NCI-H1417 treated with DMSO at 0.1 percent for 48 hours (cell line): Measurements from ENCODE around the gene XXYLT1.

Source experiments
- DNase-seq: peaks from one replicate; lab custom pipeline; 2025; lab: John Stamatoyannopoulos, UW

XXYLT1 gene

DNA sequence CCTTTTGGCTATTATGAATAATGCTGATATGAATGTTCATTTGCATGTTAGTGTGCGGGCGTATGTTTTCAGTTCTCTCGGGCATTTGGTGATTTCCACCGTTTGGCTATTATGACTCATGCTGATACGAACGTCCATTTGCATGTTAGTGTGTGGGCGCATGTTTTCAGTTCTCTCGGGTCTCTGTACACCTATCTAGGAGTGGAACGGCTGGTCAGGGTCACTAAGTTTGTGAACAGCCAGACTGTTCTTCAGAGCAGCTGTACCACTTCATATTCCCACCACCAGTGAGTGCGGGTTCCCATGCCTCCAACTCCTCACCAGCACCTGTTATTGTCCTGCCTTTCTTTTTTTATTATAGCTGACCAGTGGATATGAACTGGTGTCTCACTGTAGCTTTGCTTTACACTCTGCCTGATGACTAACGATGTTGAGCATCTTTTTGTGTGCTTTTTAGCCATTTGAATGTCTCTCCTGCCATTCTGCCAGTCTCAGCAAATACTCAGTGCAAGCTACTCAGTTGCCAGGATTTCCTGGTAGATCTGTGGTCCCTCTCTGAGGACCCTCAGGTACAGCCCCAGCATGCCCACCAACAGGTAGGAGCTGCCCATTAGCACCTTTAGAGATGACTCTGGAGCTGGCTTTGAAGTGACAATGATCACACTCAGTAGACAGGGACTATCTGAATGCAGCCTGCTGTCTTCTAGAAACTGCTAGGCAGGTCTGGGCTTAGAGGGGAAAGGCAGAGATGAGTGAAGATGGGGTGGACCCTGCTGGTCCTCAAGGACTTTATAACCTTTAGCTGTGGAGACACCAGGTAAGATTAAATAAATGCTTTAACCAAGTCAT lies 141.1 kb downstream of the XXYLT1 start:
- no peak for DNase-seq

DNA sequence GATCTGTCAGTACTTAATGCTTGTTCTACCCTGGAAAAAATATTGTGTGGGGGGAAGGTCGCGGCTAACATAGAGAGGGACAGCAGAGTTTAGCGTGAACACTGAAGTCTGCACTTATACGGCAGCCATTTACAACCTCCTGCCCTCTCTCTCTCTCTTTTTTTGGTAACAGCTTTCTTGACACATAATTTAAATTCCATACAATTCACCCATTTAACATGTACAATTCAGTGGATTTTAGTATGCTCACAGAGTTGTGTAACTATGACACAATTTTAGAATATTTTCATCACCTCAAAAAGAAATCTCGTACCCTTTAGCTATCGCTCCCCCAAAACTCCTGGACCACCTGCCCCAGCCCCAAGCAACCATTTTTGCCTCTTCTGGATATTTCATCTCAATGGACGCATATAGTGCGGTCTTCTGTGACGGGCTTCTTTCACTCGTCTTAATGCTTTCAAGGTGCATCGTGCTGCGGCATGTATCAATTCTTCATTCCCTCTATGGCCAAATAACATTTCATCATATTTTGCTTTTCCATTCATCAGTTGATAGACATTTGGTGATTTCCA lies 141.8 kb downstream of the XXYLT1 start:
- no peak for DNase-seq

GRCh38 chr3:195128255-195129071 lies 142.5 kb downstream of the XXYLT1 start:
- no peak for DNase-seq

DNA sequence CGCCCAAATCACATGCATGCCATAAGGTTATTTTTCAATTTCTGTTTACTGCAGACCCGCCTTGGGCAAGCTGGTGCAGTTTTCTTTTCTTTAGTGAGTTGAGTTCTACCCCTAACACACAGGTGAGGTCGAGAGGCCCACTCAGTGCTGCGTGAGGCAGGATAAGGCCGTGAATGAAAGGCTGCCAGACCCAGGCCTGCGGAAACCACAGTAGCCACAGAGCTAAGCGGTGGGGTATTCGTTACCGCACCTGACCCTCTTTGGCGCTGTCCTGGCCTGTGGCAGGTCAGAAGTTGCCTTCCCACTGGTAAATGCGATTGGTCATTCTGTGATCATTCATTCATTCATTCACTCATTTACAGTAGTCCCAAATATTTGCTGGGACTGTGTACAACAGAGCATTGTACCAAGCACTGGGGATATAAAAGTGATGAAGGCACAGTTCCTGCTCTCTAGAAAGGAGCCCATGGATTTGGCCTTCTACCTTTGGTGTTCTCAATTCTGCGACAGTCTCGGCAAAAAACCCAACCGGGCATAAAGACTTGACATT lies 144.8 kb downstream of the XXYLT1 start:
- DNase-seq = no peak

DNA sequence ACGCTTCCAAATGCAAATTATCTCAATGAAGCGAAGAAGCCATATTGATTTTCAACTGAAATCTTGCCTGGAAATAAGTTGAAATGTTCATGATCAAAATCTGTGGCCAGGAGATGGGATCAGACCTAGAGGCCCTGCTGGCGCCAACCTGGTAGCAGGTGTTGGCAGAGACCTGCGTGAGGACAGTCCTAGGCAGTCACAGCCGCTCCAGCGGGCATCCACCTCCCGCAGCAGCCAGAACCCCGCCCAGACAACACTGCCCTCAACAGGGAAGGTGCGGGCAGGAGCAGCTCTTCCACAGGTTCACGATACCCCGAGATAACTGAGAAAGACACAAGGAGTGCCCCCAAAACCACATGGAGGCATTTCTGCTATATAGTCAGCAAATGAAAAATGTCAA lies 145.3 kb downstream of the XXYLT1 start:
- no peak for DNase-seq

- no peak for DNase-seq
Observed at GRCh38 chr3:195124378-195124992, 146.5 kb downstream of the XXYLT1 start.

DNA sequence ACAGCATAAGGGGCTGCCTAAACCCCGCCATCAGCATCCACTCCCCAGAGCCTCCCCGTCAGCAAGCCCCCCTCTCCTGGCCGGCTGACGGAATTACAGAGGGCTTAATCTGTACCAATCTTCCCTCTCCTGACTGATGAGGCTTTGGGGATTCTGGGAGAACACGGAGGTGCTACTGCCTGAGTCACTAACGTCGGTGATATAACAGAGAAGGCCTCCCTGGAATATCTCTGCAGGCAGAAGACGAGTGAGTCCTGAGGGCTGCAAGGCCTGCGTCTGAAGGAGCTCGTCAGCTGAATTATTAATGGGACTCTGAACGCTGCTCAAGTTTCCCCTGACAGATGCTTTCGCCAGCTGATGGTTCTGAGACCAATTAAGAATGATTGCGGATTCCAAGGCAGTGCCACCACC lies 147.7 kb downstream of the XXYLT1 start:
- DNase-seq = no peak

DNA sequence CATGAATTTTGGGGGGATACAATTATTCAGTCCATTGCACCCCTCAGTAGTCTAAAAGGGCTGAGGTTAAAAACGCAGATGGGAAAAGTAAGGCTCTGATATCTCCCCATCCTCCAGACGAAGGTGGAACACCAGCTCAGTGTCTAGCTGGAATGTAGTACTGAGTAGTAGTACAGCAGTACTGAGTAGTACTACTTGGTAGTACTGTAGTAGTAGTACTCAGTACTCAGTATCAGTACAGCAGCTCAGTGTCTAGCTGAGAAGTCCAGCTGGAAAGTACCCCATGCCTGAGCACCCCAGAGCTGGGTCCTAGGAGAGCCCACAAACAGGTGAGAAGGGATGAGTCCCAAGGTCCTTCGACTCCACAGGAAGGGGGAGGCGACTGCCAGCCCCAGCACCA lies 148.7 kb downstream of the XXYLT1 start:
- no peak for DNase-seq

DNA sequence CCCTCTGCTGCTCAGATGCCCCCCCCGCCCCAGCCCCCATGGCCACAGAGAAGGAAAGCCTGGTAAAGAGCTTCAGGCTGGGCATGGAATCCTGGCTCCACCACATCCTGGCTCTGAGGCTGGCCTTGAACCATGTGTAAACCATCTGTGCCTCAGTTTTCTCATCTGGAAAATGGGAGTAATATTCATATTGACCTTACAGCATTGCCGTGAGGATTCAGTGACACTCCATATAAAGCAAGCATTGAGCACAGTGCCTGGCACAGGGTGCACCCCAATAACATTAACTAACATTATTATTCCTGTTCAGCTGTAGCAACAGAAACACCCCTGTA lies 150.7 kb downstream of the XXYLT1 start:
- no peak for DNase-seq

DNA sequence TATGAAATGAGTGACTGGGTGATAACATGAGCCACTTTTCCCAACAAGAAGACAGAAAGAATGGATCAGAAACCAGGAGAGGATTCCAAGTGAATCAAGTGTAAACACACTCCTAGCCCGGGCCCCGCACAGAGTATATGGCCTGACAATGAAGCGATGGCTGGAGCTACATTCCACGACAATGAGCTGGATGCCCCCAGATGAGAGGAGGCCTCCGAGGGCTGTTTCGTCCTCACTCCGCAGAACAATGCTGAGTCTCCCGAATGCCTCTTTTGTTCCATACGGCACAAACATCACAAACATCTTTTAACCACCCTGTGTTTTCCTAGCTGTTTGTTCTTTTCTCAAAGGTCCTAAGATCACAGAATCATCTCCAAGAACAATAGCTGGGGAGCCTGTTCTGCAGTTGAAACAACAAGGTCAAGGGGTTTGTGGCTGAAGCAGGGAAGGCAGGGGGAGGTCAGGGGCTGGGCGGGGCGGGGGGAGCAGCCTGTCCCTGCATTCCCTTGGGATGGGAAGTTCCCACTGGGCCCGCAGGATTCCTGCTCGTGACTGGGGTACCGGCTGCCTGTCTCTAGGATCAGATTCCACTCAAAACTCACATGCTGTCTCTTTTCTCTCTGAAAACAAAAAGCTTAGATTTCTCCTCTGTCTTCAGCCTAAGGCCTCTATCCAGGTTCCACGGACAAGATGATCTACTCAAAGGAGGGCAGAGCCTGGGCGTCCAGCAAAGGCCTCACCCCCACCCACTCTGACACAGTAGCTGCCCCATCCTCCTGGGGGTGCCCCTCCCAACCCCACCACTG lies 151.3 kb downstream of the XXYLT1 start:
- no peak for DNase-seq

- DNase-seq = no peak
Observed at GRCh38 chr3:195118671-195119070, 152.3 kb downstream of the XXYLT1 start.

DNA sequence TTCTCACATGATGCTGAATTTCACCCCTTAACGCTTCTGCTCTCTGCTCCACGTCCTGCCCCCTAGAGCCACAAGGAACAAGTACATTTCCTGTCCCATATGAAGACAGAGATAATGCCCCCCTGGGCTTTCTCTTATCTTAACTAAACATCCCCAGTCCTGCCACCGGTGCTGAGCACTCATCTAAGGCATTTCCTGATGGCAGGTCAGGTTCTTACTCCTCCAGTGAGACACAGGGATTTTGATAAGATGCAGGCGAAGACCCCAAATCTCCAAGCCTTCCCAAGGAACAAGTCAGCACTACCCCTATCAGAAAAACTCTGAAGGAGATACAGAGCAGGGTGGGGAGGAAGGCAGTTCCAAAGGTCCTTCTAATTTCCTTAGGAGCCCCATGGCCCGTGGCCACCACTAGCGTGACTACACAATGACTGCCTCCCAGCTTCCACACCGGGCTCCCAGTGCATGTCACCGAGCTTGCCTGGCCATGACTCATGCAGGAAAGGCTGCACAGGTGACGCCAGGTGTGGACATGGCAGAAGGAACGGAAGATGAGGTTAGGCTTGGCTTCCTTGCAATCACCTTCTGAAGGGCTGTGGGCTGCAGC lies 152.9 kb downstream of the XXYLT1 start:
- DNase-seq = no peak

DNA sequence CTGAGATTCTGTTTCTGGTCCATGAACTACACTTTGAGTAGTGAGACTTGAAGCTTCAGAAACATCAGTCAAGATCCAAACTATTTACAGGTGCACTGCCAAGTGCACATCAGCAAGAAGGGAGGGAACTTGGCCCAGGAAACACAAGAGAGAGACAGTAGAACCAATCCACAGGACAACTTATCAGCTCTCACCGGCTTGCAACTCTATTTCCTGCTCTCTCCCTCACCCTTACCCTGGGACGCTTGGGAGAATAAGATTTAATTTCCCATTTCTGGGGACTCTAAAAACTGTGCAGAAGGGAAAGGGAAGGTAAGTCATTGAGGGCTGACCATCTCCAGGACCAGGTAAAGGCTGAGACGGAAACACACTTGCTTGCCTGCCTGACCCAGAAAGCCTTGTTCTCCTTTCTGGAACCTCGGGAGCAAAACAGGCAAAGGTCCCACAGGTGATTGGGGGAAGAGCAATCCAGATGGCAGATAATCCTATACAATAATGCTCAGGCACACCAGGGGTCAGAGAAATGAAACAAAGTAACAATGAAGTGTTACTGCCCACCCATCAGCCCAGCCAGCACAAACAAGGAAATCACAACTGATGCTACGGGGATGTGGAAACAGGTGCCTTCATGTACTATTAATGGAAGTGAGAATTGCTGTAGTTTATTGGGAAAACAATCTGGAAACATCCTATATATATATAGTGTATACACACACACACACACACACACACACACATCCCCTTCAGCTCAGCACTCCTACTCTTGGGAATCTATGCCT lies 154.4 kb downstream of the XXYLT1 start:
- DNase-seq = no peak

DNA sequence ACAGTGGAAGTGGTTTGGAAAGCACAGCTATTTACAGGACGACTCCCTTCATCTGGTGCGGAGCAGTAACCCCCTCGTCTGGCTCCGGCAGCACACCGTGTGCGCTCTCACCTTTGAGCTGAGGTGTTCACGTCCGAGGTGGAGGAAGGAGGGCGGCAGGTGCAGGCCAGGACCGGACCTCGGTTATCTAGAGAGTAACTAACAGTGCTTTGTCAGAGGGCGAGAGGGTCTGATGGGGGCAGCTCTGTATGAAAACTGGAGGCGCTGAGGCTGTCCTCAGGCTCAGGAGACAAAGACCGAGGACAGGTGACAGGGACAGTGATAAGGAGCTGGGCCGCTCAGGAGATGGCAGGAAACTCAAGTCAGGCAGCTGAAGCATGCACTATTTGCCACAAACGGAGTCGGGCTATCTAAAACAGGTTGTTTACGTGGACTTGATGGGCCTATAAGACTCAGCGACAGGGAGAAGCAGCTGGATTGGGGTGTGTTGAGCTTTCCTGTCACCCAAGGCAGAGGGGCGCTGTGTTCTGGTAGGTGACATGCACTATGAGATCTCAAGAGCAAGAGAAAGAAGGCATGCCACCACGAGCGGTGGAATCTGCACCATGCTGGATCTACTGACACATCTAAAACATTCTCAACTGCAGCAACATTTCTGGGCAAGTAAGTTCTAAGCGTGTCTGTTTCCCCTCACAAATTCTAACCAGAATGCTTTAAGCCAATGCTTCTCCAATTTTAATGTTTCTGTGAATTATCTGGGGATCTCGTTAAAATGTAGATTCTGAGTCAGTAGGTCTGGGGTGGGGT lies 155.2 kb downstream of the XXYLT1 start:
- DNase-seq = no peak

DNA sequence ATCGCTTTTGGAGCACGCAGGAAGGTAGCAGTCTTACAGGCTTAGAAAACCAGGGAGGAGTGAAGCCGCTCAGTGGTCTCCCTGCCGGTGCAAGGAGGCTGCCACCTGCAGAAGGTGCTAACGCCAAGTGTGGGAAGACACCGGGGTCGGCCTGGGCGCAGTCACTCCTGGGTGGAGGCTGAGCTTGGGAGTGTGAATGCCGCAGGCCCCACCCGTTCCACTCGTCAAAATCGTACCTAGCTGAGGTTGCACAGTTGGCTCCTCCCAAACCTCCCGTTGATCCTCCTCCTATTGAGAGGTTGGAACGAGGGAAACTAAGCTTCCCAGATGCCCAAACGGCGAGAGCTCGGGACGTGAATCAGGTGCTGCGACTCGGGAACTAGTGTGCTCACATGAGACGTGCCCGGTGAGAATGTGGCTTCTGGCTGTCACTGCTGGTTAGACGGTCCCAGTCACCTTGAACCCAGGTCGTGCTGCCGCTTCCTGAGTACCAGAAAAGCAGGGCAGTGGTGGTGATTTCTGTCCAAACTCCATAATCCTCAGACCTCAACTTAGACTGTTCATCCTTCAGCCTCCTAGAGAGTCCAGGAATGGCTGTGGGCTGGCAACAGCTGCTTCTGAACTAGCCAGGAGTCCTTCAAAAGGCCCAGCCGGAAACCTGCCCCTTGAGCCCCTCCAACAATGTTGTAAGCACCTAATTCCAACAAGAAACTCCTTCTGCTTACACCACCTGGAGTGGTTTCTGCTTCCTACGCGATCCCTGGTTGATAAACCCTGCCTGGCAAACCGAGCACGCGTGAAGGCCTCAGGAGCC lies 156.0 kb downstream of the XXYLT1 start:
- DNase-seq = no peak

- no peak for DNase-seq
Observed at GRCh38 chr3:195113536-195114425, 157.2 kb downstream of the XXYLT1 start.

GRCh38 chr3:195113048-195113447 lies 157.9 kb downstream of the XXYLT1 start:
- DNase-seq = no peak
